ENCODE measurements around the gene VEGFD.

VEGFD gene
- total RNA-seq = 0 reads per million in 4 donors

DNA sequence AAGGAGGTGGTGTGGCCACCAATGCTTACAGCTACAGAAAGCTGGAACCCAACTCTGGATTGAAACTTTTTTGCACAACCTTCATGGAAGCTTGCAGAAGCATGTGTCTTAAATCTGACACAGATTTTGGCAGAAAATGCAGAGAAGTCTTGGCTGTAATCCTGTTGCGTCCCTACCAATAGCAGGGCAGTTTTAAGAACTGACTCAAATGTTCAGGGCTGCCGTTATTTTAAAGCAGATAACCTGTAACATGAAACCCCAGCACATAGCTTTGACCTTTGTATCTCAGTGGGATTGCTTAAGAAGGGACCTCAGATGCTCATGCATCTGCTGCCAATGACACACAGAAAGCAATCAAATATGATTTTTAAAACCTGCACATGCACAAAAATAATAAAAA, at the start of gene VEGFD:
Gene VEGFD (minus strand): TSS at position 110 of the 400 bp plus-strand sequence. CDS start 467 bp downstream, outside the sequence.
- no peak for DNase-seq

DNA sequence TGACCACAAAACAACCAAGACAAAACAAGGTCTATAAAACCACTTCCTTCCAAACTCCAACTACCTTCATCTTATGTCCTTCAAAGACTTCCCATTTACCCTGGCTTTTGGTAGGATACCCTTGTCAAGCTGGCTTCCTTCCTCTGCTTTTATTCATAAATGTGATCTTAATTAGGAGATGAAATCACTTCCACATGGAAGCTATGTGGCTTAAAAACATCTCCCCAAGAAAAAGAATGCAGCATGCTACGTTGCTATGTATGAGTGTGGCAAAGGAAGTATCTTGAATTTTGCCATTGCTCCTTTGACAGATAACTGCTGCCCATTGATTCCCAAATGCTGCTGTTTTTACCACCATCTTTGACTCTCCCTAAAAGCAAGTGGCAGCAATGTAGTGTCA, 46.4 kb upstream of the VEGFD start:
- no peak for DNase-seq

DNA sequence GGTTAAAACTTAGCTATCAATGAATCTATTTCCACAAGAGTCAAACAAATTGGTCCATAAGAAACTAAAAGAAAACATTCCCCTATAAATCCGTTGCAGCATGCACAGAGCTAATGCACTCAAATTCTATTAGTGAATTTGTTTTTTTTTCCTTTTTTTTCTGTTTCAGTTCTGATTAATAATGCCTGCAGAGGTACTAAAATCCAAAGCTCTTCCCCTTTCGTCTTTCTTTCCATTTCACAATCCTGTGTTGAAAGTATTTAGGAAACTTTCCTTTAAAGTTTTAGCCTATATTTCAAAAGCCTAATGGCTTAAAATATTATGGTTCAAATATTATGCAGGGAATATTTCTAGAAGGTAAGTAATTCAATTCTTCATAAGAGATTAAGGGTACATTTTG, 45.9 kb upstream of the VEGFD start:
- DNase-seq = no peak

GRCh38 chrX:15425024-15425423, 40.8 kb upstream of the VEGFD start:
- no peak for DNase-seq

- no peak for DNase-seq
Measured at GRCh38 chrX:15418707-15419181, 34.5 kb upstream of the VEGFD start.

DNA sequence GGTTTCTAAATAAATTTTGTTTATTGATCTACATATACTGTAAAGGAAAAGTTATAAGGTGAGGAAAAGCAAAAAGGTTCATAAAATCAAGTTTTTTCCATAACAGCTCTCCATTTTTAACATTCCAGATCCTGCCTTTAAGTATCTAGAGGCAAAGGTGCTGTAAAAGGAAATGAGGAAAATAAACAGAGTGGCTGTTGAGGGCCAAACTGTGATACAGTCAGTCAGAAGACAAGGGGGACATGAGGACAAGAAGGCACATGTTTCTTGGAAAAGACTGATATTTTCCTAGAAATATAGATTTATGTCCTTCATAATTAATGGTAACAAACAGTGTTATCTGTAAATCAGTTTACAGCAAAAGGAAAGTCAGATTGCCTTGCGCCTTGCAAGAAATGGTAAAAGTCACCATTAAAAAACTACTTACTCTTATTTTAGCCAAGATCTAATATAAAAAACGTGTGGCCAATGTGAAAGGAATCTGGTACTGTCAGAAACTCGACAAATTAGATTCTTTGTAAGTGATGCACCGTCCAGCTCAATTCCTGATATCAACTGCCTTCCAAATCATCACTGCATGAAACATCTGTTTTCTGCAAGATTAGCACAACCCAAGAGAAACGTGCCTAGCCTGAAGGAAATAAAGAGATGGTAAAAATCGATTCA, 34.0 kb upstream of the VEGFD start:
- DNase-seq = no peak

- DNase-seq = no peak
Measured at GRCh38 chrX:15416133-15416993, 32.1 kb upstream of the VEGFD start.

DNA sequence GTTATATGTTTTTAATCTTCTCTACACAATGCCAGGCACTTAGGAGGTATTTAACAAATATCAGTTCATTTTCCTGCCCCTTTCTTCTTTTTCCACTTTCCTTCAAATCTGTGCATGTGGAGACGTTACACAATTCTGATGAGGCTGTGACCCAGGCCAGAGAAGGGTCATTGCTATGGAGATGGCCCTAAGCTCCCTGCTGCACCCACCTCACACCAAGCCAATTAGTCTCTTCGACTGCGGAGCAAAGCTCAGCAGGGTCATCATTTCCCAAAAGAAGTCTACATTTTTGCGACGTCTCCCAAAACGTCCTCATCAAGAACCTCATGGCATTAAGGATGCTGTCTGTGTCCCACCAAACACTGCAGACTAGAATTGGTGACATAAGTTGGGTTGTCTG, 28.9 kb upstream of the VEGFD start:
- no peak for DNase-seq

- DNase-seq = no peak
Measured at GRCh38 chrX:15410947-15411346, 26.7 kb upstream of the VEGFD start.

DNA sequence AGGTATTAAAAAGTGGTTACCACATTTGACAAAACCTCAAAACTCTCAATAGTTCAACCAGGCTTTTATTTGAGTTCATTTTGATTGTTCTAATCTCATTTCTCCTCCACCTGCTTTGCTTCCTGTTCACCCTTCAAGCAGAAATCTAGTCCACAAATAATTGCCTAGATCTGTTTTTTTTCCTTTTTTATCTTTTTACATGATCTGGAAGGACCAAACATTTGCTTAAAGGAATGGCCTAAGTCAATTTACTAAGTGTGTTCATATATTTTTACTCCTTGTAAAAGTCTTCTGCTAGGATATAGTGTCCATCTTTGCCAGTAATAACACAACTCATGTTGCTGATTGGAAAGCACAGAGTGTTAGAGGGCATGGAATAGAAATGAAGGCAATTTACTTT, 26.2 kb upstream of the VEGFD start:
- DNase-seq = no peak

DNA sequence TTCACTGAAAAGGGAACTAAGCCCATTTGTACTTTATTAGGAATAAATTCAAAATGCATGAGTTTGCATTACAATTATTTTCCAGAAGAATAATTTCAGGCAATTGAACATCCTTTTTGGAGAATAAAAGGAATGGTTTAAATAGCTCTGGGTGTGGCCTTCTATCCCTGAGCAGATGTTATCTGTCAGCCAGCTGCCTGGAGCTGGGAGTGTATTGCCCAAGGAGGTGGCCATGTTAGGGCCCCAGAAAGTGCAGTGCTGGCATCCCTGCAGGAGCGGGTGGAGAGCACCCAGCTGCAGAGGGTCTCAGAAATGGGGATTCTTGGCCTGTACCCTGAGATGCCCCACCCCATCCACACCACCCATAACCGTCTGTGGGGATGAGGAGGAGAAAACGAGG, 21.6 kb upstream of the VEGFD start:
- DNase-seq = no peak

DNA sequence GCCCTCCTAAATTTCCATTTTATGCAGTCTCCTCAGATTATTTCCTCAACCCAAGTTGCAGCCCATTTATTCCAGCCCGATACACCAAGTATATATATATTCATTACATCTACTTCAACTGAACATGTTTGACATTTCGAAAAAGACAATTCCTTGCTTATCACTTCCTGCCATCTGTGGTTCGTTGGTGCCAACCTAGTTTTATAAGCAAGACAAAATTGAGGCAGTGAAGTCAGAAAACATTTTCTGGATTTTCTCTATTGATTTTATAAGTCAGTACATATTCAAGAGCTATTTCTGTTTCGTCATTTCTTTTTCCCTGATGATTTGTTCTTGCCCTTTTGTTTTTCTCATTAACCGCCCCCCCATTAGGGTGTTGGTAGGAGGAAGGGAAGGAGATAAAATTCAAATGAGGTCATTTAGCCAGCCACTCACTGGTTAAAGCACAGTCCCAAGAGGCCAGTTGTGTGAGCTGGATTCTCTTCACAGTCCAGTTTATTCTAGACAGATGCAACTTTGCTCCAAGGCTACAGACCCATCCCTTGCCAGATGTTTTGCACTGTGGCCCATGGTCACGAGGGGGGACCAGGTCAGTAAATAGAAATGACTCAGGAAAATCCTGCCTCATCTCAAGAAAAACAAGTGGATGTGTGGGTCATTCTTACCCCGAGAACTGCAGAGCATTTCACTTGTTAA, 20.3 kb upstream of the VEGFD start:
- DNase-seq = no peak

DNA sequence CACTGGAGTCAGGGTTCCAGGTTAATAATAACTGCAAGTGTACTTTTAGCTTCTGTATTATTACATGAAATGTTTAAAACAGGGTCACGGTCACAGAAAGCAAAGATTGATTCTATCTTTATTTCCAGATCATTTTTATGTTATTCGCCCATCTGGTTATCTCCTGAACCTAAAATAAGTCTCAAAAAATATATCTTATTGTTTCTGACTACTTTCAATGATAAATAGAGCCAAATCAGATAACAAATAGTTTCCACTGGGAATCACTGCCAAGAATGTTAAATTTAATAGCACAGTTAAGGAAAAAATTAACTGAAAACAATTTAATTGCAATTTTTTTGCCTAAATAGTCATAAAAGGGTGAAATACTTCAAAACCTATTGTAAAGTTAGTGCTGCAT, 17.2 kb upstream of the VEGFD start:
- DNase-seq = no peak

GRCh38 chrX:15399962-15400391, 15.8 kb upstream of the VEGFD start:
- no peak for DNase-seq

- DNase-seq = no peak
Measured at GRCh38 chrX:15398874-15399273, 14.7 kb upstream of the VEGFD start.

GRCh38 chrX:15395789-15396188, 11.6 kb upstream of the VEGFD start:
- DNase-seq = no peak

- DNase-seq = no peak
Measured at GRCh38 chrX:15391850-15392249, 7.6 kb upstream of the VEGFD start.

- no peak for DNase-seq
Measured at GRCh38 chrX:15382813-15383212, 1.4 kb downstream of the VEGFD start.

GRCh38 chrX:15376956-15377355, 7.3 kb downstream of the VEGFD start:
- no peak for DNase-seq

GRCh38 chrX:15373976-15374375, 10.2 kb downstream of the VEGFD start:
- no peak for DNase-seq

GRCh38 chrX:15366506-15367352, 17.5 kb downstream of the VEGFD start:
- no peak for DNase-seq

- DNase-seq = no peak
Measured at GRCh38 chrX:15359701-15360100, 24.5 kb downstream of the VEGFD start.

All from T-helper 1 cell (primary cell).